NAMALWA (cell line): ENCODE results near the gene ASPG.

Experiments used
- DNase-seq: peaks from one replicate; pipeline ENCODE4 v3.0.0-alpha.2; 2015; ENCODE audit warnings: low spot score

The ASPG gene

DNA sequence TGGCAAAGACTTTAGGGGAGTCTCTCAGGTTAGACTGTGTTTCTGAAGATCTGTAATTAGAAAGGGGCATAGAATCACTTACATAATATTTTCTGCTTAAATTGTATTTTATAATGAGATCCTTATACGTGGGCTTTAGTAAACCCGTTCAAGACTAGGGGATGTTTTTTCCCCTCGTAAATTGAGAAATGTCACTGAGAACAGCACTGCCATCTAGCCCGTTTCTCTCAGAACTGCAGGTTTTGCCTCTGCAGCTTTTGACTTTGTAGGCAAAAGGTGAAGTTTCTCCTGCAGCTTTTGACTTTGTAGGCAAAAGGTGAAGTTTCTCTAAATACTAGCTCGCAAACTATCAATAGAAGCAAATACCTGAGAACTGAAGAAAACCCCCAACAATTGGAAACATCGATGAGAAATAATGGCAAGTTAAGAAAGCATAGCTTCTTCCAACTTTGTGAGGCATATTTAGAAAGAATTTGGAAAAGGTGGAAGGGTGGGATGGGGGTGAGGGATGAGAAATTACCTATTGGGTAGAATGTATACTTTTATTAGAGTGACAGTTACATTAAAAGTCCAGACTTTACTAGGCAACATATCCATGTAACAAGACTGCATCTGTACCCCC is 9.9 kb upstream of the ASPG start:
- peak; percentile 57 for DNase-seq

- no peak for DNase-seq
Measured at GRCh38 chr14:104076743-104077142, 8.8 kb upstream of the ASPG start.

- DNase-seq, result peak; percentile 94
Measured at GRCh38 chr14:104078031-104078455, 7.5 kb upstream of the ASPG start.

DNA sequence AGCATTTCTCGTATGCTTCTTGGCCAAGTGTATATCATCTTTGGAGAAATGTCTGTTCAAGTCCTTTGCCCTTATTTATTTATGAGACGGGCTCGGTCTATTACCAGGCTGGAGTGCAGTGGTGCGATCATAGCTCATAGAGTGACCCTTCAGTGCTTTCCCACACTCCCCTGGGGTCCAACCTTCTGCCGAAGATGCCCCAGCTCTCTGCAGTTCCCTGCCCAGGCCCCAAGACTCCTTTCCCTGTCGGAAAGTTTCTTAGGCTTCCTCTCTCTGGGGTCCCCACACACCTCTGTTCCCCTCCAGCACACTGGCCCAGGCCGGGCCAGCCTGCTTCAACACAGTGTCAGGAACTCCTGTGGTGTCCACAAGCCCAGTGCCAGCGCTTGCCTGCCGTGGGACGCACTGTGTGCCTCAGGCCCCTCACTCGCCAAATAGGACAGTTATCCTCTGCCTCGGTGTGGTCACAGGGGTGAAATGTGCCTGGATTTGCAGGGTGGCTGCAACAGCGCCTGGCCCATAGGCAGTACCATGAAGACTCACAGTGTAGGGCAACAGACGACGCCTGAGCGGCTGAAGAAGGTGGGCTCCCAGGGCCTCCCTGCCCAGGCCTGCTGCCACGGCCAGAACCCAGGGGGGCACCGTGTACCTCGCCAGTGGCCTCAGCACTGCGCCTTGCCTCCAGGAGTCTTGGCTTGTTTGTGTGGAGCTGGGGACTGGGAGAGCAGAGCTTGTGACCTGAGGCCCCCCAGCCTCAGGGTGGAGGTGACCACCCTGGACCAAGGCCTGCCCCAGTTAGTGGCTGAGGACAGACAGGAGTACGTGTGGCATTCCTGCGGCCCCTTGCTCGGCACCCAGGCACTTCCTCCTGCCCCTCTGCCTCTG is 4.9 kb upstream of the ASPG start:
- no peak for DNase-seq

DNA sequence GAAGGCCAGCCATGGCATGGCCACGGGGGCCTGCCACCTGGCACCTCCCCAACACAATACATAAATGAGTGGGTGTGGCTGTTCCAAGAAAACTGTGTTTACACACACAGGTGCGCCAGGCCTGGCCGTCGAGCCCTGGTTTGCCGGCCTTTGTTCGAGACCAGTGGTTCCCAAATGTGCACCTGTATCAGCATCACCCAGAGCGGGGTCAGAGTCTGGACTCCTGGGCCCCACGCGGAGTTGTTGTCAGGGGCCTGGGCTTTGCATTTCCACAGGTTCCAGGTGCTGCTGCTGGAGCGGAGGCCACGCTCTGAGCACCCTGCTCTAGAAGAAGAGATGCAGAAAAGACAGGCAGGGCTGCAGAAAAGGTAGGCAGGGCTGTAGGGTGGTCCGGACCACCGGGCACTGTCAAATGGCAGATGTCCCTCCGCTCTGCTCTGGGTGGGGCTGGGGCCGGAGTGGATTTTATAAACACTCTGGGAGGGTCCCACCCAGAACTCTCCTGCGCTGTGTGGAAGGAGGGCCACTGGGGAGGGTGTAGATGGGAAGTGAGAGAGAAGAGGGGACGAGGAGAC is 4.2 kb upstream of the ASPG start:
- no peak for DNase-seq

DNA sequence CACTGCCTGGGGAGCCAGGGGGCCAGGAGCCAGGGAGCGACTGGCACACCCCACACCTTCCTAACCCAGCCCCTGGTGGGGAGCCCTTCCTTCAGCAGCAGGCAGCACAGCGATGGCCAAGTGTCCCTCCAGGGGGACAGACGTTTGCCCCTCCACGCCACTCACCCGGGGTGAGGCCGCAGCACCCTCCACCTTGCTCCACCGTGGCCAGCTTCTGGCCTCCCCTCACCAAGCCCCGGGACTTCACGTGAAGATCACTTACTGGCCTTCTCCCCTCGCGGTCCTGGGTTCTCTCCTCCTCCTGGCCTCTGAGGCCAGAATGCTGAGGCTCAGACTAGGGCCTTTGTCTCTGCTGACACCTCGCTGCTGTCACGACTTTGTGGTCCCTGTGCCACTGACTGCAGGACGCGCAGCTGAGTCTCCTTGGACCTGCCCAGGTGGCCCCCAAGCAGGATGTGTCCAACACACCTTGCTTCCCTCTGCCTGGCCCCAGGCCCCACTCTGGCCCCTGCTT is 3.5 kb upstream of the ASPG start:
- DNase-seq, result no peak

GRCh38 chr14:104082807-104083206 is 2.7 kb upstream of the ASPG start:
- DNase-seq, result no peak

- no peak for DNase-seq
Measured at GRCh38 chr14:104084251-104085002, 1.1 kb upstream of the ASPG start.

GRCh38 chr14:104085889-104086201 is 345 bp downstream of the ASPG start:
- DNase-seq, result no peak

GRCh38 chr14:104086210-104086660 is 735 bp downstream of the ASPG start:
- DNase-seq, result no peak

DNA sequence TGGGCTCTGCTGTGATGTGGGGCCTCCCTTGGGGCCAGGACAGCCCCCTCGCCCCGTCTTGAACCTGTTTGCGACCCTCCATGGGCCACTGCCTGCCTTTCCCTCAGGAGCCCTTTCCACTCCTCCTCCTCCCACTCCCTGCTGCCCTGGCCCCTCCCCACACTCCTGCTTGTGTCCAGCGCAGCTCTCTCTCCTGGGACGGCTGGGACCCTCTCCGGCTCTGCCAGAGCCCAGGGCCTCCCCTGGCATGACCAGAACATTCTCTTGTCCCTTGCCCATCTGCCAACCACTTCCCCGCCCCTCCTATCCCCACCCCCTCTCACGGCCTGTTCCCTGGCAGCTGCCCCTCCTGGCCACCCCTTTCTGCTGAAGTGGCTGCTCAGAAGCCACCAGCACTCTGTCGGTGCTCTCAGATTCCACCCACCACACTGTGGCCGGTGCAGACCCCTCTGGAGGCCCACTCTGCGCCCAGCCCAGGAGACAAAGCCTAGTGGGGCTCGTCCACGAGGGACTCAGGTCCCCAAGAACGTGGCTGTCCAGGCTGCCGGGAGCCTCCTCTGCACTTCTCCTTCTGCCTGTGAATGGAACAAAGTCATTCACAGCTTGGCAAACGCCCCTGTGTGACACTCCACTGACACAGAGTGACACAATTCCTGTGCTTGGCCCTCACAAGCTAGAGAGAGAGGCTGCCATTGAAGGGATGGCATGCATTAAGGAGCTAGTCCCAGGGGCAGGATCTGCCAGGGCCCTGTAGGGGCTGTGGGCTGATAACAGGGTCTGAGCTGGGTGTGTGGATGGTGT is 1.4 kb downstream of the ASPG start:
- DNase-seq, result no peak

DNA sequence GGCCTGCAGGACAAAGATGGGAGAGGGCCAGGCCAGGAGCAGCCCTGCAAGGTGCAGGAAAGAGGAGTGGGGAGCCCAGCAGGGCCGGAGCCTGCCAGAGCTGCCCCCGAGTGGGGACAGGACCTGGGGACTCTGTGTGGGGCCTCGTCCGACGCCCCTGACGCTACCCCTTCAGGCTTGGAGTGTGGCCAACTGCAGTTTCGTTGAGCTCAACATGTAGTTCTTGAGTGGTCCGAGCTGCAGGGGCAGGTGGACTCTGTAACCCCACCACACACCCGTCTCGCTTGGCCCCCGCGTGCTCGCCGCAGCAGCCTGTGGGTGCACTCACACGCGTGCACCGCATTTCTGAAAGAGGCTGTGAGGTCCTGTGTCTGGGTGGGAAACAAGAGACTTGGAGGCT is 2.0 kb downstream of the ASPG start:
- no peak for DNase-seq

DNA sequence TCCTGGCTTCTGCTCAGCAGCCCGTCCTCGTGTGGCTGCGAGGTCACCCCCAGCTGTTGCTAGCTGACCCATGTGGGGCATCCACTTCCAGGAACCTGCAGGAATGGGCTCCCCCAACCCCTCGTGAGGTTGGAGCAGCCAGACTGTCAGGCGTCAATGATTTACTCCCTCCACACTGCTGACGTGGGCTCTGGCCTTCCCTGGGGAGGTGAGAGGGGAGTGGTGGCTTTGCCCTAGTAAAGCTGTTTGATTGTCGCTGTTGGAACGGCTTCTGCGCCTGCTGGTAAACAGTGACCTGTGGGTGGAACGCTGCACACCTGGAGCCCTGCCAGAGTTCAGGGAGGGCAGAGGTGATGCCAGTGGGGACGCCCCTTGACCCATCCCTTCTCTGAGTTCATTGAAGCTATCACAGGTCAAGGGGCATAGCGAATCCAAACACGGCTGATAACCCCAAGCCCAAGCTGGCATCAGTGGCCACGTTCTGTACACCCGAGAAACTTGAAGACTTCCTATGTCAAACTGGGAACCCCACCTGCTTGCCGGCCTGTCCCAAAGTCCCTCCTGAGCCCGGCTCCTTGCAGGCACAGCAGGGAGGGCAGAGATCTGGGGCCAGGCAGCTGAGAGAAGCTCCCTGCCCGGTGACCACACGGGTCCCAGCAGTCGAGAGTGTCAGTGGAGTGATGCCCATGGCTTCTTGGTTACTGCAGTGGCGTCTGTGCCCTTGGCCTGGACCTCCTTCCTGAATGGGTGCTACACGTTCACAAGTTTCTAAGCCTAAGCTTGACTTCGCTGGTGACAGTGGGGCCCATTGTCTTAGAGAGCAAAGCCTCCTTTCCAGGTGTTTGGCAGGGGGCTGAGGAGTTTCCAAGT is 2.7 kb downstream of the ASPG start:
- DNase-seq, result no peak

GRCh38 chr14:104090071-104090748 is 4.7 kb downstream of the ASPG start:
- no peak for DNase-seq

GRCh38 chr14:104091061-104091926 is 5.8 kb downstream of the ASPG start:
- no peak for DNase-seq

- DNase-seq, result no peak
Measured at GRCh38 chr14:104091927-104092771, 6.6 kb downstream of the ASPG start.

GRCh38 chr14:104092931-104093365 is 7.4 kb downstream of the ASPG start:
- DNase-seq, result no peak
